CD4-positive, alpha-beta T cell (primary cell): ENCODE data around the gene PTPN21. TPM values are rescaled to one million over a fixed set of nuclear protein-coding genes. Genes with fewer than 3 reads are reported as not detected.

ENCODE experiments used
- ATAC-seq: fragments of 200-7000 bp; cut with Tn5 transposase; one replicate; pipeline ENCODE4 v1.10.0; 2022; ENCODE audit warnings: mild to moderate bottlenecking; ENCODE audit not compliant: poor library complexity
- CTCF ChIA-PET: fragments of 350-600 bp; sonication (Branson Sonifier 250); formaldehyde crosslinking; loops from one replicate; lab custom pipeline; 2021; ENCODE audit warnings: antibody characterized with exemption, inconsistent platforms; lab: Charles Lee
- POLR2A ChIA-PET: fragments of 350-600 bp; sonication (Branson Sonifier 250); formaldehyde crosslinking; loops from one replicate; lab custom pipeline; 2021; ENCODE audit warnings: antibody characterized with exemption, inconsistent platforms; lab: Charles Lee
- DNase-seq, 14 experiments: peaks; one replicate each; pipeline ENCODE4 v3.0.0-alpha.2; 2013 to 2020; ENCODE audit warnings: mixed read lengths in 2 of 14
- H3K27ac ChIP-seq, 2 donors: one replicate each; pipeline versions ENCODE4 v1.5.1 to v1.7.0; 2013; ENCODE audit warnings: low read length in 2 of 2, low read depth in 1 of 2, mild to moderate bottlenecking in 1 of 2
- H3K27me3 ChIP-seq, 2 experiments: 1 replicate in 1 of 2; 2 replicates in 1 of 2; pipeline versions ENCODE4 v1.6.1 to v1.7.0; 2013; ENCODE audit warnings: low read length in 2 of 2, control low read depth in 1 of 2, mild to moderate bottlenecking in 1 of 2, moderate library complexity in 1 of 2; ENCODE audit not compliant: insufficient read depth in 2 of 2, control insufficient read depth in 1 of 2
- H3K36me3 ChIP-seq: one replicate; pipeline ENCODE4 v1.6.1; 2013; ENCODE audit warnings: low read length, control low read depth; ENCODE audit not compliant: insufficient read depth
- H3K4me1 ChIP-seq: one replicate; pipeline ENCODE4 v1.6.1; 2013; ENCODE audit warnings: low read length, control low read depth; ENCODE audit not compliant: insufficient read depth
- H3K4me3 ChIP-seq: one replicate; pipeline ENCODE4 v1.5.1; 2013; ENCODE audit warnings: mild to moderate bottlenecking, low read length, moderate library complexity
- H3K9me3 ChIP-seq, 2 experiments: 1 replicate in 1 of 2; 2 replicates in 1 of 2; pipeline versions ENCODE4 v1.6.1 to v1.7.0; 2013; ENCODE audit warnings: low read length in 2 of 2, mild to moderate bottlenecking in 2 of 2, control low read depth in 1 of 2, moderate library complexity in 1 of 2; ENCODE audit not compliant: control insufficient read depth in 1 of 2, insufficient read depth in 1 of 2
- H3K27ac Mint-ChIP-seq: one replicate; pipeline ENCODE4 v1.8.0; 2020; ENCODE audit warnings: mixed read lengths
- H3K27me3 Mint-ChIP-seq: one replicate; pipeline ENCODE4 v1.8.0; 2021; ENCODE audit warnings: mixed read lengths
- H3K36me3 Mint-ChIP-seq: one replicate; pipeline ENCODE4 v1.8.0; 2021; ENCODE audit warnings: low read depth, mixed read lengths
- H3K4me1 Mint-ChIP-seq: one replicate; pipeline ENCODE4 v1.8.0; 2021; ENCODE audit warnings: low read depth, mixed read lengths
- H3K4me3 Mint-ChIP-seq: one replicate; pipeline ENCODE4 v1.8.0; 2020; ENCODE audit warnings: mild to moderate bottlenecking, mixed read lengths
- H3K9me3 Mint-ChIP-seq: one replicate; pipeline ENCODE4 v1.8.0; 2020; ENCODE audit warnings: mixed read lengths
- intact Hi-C, 2 experiments: fragments of 100-400 bp; cut with DNase I in 1 of 2; cut with micrococcal nuclease in 1 of 2; formaldehyde crosslinking; loops; one replicate each; pipeline versions ENCODE4 v1.15.1 to v1.9.0; 2023 to 2025; cut with DNase I, micrococcal nuclease
- total RNA-seq, 174 experiments: library from RNA in 2 of 174; stranded (reverse) in 2 of 174; gene quantifications; one replicate each; pipeline ENCODE4 v1.2.3 and lab custom pipeline; 2021 to 2026
- TF ChIP-seq, protein P1 (sequence below): fragments of 200-600 bp; IDR thresholded peaks from one replicate; pipeline ENCODE4 v1.8.0; 2022; ENCODE audit warnings: antibody characterized with exemption, mild to moderate bottlenecking

PTPN21 gene
- total RNA-seq, 2 experiments from 2014 or later: not detected

DNA sequence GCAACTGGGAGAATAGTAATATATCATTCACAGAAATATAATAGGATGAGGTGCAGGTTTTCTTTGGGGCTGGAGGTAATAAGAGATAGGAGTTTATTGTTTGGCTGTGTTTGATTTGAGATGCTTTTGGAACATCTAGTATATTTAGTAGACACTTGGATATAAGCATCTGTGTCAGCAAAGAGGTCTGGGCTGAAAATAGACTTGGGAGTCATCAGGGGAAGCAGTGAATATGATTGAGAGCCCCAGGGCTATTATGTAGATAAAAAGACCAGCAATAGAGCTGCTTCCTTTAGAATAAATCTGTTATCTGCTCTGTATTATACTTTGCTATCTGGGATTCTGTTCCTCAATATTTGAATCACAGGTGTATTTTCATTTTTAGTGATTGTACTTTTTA is 132.8 kb downstream of the PTPN21 start:
- H3K9me3 Mint-ChIP-seq: no peaks in the 10 kb centered on the region
- intact Hi-C loops: no loop called here
- no peak overlapping the region for H3K27ac ChIP-seq
- H3K36me3 ChIP-seq: no peaks in the 10 kb centered on the region
- H3K27me3 ChIP-seq: no peaks in the 10 kb centered on the region
- H3K36me3 Mint-ChIP-seq: peaks cover 27% of the 10 kb centered on the region
- DNase-seq: no peak
- TF ChIP-seq, protein P1, sequence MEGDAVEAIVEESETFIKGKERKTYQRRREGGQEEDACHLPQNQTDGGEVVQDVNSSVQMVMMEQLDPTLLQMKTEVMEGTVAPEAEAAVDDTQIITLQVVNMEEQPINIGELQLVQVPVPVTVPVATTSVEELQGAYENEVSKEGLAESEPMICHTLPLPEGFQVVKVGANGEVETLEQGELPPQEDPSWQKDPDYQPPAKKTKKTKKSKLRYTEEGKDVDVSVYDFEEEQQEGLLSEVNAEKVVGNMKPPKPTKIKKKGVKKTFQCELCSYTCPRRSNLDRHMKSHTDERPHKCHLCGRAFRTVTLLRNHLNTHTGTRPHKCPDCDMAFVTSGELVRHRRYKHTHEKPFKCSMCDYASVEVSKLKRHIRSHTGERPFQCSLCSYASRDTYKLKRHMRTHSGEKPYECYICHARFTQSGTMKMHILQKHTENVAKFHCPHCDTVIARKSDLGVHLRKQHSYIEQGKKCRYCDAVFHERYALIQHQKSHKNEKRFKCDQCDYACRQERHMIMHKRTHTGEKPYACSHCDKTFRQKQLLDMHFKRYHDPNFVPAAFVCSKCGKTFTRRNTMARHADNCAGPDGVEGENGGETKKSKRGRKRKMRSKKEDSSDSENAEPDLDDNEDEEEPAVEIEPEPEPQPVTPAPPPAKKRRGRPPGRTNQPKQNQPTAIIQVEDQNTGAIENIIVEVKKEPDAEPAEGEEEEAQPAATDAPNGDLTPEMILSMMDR: no peak
- CTCF ChIA-PET: no interaction called here
- no peak overlapping the region for H3K4me3 ChIP-seq
- H3K9me3 ChIP-seq: peaks cover 9% of the 10 kb centered on the region in 2 experiments
- POLR2A ChIA-PET: no interaction called here
- no peaks in the 10 kb centered on the region for H3K4me1 Mint-ChIP-seq
- no peak overlapping the region for H3K4me3 Mint-ChIP-seq
- no peak overlapping the region for H3K27ac Mint-ChIP-seq
- no peaks in the 10 kb centered on the region for H3K27me3 Mint-ChIP-seq
- no peak for ATAC-seq
- no peaks in the 10 kb centered on the region for H3K4me1 ChIP-seq

DNA sequence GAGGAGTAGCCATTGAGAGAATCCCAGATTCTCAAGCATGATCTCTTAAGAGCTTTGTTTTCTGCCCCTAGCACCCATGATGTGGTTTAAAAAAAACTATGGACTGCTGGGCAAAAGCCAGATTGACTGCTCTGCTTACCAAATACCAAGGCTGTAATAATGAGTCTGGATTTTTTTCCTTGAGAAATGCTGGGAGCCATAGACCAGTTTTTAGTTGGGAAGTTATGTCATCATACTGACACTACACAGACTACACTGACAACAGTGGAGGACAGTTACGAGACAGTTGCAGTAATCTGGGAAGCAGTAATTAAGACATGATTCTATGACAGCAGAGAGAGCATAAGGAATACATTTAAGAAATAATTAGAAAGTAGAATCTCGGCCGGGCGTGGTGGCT is 133.5 kb downstream of the PTPN21 start:
- no peak for DNase-seq
- Mint-ChIP-seq H3K36me3 (peaks cover 35% of the 10 kb centered on the region), H3K4me1 (no peaks in the 10 kb centered on the region), H3K27me3 (no peaks in the 10 kb centered on the region), H3K27ac (no peak overlapping the region), H3K4me3 (no peak overlapping the region), H3K9me3 (no peaks in the 10 kb centered on the region)
- Histone ChIP-seq H3K4me3 (no peak overlapping the region), H3K4me1 (no peaks in the 10 kb centered on the region), H3K27me3 (no peaks in the 10 kb centered on the region), H3K36me3 (no peaks in the 10 kb centered on the region), H3K27ac (no peak overlapping the region), H3K9me3 (peaks cover 9% of the 10 kb centered on the region in 2 experiments)
- TF ChIP-seq, protein P1: no peak
- CTCF ChIA-PET: no interaction called here
- intact Hi-C loops: no loop called here
- POLR2A ChIA-PET: no interaction called here
- no peak for ATAC-seq

DNA sequence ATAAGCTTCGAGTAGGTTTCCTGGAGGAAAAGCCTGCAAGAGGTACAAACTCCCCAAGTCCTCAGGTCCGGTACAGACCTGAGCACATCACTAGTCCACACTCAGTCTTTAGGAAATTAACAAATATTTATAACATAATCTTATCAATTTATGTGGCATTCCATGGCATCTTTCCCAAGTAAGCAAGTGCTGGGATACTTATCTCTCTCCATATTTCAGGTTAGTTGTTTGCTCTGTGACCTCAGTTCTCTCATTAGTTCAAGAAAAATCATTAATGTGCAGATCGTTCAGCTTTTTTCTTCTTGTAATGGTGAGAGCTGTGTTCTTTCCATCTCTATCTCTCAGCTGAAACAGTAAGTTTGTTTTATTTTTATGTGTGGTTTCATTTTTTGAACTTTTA is 134.6 kb downstream of the PTPN21 start:
- no peak for ATAC-seq
- intact Hi-C loops: no loop called here

More for the DNA sequence above, 134.6 kb downstream of the PTPN21 start:
- Mint-ChIP-seq H3K9me3 (peaks cover 7% of the 10 kb centered on the region), H3K36me3 (peaks cover 45% of the 10 kb centered on the region), H3K27ac (no peak overlapping the region), H3K4me1 (no peaks in the 10 kb centered on the region), H3K4me3 (no peak overlapping the region), H3K27me3 (no peaks in the 10 kb centered on the region)
- H3K27ac ChIP-seq: no peak overlapping the region
- H3K9me3 ChIP-seq: peaks cover 9 to 16% of the 10 kb centered on the region in 2 experiments
- H3K4me1 ChIP-seq: no peaks in the 10 kb centered on the region
- POLR2A ChIA-PET: no interaction called here
- no peak for DNase-seq
- TF ChIP-seq, protein P1: no peak
- no peaks in the 10 kb centered on the region for H3K36me3 ChIP-seq
- no peak overlapping the region for H3K4me3 ChIP-seq
- no peaks in the 10 kb centered on the region for H3K27me3 ChIP-seq
- CTCF ChIA-PET: no interaction called here
